Colon (tissue), 2 donors: ENCODE results near the gene SUPT3H.
"Not testable (repeated sequence)": the region's sequence is repeated elsewhere in the genome, so short reads cannot be mapped to it uniquely, and the experiment has no call there.

ENCODE experiments used
- FAIRE-seq: peaks from 2 replicates; lab custom pipeline; 2012; peaks lifted over from hg19 to GRCh38; lab: Jason Lieb, UNC
- donor health status: control.
- donor health status: control.

The SUPT3H gene

GRCh38 chr6:44942798-44943197, 434.9 kb downstream of the SUPT3H start:
- peak; percentile 62 for FAIRE-seq

GRCh38 chr6:44942201-44942600, 435.5 kb downstream of the SUPT3H start:
- FAIRE-seq = no peak

GRCh38 chr6:44940367-44940766, 437.4 kb downstream of the SUPT3H start:
- FAIRE-seq = no peak

GRCh38 chr6:44935693-44936300, 441.9 kb downstream of the SUPT3H start:
- no peak for FAIRE-seq

DNA sequence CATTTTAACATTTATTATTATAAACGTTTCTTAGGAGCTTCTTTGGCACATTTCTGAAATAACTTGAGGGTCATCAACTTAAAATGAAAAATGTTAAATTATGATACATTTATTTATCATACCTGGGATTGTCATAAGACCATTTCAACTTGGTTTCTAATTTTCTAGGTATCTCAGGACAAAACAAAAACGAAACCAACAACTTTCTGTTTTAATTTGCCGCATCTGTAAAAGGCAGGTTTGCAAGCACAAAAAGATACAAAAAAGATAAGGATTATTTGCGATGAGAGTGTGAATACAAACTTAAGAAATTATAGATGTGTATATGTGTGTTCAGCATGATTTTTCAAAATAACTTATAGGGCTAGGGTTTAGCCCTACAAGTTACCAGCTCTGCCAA, 444.6 kb downstream of the SUPT3H start:
- no peak for FAIRE-seq

DNA sequence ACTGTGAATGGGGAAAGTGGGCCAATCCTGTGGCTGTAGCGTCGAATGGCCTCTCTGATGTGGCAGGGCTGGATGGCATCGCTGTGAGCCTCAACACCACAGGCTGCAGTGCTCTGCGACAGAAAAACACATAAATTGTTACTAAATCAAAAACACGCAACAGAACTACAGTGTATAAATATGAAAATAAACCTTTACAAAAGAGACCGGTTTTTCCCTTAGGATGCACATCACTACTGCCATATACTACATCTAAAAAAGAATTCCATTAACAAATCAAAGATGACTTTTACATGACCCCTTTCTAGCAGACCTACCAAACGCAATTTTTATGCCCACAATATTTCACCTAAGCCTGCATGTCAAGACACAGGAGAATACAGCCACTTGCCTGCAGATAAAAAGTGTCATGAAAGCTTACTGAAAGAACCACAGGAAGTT, 445.1 kb downstream of the SUPT3H start:
- FAIRE-seq = no peak

DNA sequence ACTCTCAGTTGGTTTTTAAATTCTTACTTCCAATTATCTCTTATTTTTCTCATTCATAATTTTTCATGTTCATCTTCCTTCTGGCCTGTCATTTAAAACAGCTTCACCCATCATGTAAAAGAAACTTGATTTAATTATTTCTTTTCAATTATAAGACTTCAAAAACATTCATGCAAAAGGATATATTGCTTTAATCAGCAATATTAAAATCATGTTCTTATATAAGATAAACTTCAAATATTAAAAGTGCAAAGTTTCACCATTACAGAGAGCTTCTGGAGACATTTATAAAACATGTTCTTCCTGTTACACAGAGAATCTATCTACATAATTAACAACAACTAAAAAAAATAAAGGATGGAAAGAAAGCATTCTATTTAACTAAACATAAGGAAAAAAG, 446.3 kb downstream of the SUPT3H start:
- no peak for FAIRE-seq

DNA sequence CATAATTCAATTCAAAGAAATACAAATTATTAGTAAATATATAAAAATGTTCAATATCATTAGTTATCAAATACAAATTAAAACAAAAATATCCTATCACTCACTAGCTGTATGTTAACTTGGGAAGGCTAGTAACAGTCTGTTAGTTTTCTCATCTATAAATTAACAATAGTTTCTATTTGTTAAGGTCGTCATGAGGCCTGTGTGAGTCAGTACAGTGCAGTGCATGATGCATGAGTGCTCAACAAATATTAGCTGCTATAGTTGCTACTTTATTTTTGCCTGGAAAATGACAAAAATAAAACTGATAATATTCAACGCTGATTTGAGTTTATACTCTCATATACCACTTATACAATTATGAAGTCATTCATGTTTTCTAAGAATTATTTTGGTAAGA, 451.2 kb downstream of the SUPT3H start:
- no peak for FAIRE-seq

DNA sequence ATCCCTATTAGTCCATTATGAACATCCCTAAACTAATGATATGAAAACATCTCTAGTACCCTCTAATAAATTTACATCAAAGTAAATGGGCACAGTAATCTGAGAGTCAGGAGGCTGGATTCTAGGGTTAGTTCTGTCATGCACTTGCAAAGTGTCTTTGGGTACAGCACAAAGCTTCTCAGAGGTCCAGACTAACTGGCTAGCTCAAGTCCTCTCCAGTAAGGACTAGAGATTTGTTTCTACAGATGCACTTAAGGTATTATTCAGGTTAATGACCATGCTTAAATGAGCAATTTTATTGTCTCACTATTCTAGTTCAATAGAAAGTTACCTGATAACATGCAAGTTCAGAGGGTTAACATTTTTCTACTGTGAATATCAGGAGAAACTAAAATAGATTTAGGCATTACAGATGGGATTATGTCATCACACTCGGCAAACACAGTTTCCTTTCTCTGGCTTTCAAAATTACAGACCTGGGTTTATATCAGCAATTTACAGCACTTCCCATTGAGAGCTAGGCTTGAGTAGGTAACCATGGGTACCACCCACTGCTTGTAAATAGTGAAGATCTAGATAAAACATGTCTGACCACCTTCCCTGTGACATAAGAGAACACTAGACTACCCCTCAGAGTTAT, 452.5 kb downstream of the SUPT3H start:
- no peak for FAIRE-seq

DNA sequence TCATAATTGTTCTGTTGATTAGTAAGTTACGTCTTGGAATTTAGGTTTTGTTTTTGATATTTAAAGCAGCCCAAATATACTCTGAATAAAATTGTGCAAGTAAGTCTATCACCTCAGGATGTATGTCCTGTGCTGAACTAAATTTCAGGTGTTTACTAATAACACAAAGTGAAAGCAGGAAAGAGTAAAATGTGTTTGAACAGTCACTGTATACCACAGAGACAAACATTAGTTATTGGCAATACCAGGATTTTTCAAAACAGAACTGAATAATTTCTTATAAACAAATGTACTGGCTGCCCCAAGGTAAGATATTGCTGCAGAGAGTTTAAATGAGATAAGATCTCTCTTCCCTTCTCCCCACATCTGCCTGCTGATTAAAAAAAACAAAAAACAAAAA, 454.3 kb downstream of the SUPT3H start:
- no peak for FAIRE-seq

DNA sequence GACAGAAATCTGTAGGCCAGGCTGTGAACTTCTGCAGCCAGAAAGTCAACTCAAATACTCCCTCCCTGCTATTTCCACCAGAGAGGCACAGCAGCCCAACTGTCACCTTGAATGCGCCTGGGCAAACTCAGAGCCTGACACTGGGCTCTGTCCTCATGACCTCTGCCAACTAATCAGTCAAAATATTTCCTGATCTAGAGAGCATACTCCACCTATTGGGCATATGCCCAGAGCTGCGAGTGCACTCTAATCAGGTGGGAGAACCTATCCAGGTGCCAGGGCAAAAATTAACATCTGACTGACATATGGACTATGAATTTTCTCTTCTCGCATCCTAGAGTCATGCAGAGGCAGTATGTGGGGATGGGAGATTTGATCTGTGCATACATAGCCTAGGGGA, 455.9 kb downstream of the SUPT3H start:
- FAIRE-seq = no peak

DNA sequence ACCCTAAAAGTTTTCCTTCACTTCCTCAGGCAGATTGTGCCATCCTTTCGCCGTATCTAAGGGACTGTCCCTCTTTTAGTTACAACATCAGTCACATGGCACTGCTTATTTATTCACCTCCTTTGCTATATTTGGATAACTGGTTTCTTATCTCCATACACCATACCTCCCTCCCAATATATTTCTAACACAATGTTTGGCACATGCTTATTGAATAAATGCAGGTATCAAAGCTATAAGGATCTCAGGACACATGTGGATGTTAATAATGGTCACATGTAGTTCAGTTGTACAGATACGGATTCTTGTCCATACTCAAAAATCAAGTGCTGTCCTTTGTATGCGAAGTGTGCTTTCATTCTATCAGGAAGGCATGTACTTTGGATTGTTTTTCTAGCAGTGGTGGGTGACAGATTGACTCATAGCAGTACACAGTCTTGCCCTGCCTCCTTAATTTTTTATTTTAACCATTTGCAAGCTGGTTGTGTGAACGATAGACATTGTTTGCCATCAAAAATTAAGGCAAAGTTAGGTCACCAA, 456.7 kb downstream of the SUPT3H start:
- FAIRE-seq = no peak

GRCh38 chr6:44918671-44919296, 458.9 kb downstream of the SUPT3H start:
- no peak for FAIRE-seq

DNA sequence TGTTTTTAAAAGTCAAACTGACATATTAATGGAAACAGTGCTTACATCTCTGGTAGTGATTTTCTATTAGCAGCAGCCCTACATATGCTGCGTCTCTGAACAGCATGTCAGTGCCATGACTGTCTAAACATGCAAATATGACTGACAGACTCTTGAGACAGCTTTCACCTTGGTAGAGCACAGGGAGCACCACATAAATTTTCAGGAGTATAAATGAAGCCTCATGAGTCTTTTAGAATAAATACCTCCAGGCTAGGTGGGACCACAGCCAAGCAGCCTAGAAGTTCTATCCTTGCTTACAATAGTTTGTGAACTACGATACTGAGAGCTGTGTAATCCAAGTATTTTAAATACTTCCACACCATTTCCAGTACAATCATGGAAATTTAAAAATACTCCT, 460.3 kb downstream of the SUPT3H start:
- no peak for FAIRE-seq

- FAIRE-seq = no peak
Measured at GRCh38 chr6:44915111-44915510, 462.6 kb downstream of the SUPT3H start.

- FAIRE-seq = no peak
Measured at GRCh38 chr6:44914141-44914540, 463.6 kb downstream of the SUPT3H start.

DNA sequence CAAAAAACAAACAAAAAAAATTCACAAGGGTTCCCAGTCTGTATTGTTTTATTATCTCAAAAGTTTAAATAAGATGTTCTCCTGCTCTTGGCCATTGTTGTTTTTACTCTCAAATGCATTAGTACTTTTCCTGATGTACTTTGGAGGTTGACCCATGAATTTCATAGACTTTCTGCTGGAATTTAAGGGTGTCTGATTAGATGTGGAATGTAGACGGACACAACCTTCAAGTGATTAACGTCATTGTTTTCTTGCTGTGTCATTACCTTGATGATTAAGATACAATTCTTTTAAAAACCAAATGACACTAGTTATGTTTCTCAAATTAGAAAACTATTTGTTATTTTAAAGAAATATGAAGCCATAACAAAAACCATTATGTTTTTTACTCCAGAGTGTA, 471.0 kb downstream of the SUPT3H start:
- no peak for FAIRE-seq

GRCh38 chr6:44900358-44900757, 477.4 kb downstream of the SUPT3H start:
- not testable (repeated sequence) for FAIRE-seq

DNA sequence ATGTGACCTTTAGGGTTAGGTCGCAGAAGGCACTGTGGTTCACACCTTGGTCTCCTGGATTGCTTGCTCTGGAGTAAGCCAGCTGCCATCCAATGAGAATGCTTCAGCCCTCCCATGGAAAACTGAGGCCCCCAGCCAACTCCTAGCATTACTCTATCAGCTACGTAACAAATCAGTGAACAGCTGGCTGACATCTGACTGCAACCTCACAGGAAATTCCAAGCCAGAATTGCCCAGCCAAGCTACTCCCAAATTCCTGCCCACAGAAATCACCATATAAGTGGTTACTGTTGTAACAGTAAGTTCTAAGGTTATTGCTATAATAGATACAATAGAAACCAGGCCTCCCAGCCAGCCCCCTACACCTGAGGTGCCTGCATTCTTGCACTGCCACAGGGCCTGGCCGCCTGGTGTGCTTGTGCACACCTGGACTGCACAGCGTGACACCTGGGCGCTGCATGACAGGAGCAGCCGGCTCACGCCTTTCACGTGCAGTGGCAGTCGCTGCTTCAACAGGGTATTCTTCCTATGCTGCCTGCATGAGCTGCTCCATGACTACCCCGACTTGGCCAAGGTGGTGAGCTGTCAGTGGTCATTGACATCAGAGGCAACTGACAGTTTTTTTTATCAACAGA, 479.3 kb downstream of the SUPT3H start:
- FAIRE-seq = no peak

DNA sequence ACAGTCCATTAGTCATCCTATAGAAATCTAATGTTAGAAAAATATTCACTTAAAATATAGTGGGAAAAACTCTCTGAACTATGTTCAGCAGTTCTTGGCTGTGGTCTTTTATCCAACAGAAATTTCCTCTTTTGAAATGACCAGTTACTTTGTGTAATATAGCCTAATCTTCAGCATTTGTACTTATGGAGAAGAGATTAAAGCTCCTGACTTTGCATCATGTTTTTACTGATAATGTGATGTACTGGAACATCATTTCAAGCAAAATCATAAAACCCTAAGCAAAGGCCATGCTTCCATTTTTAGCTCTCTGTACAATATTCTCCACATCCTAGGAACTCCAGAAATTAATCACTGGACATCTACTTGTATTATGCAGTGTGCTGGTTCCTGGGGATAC, 480.4 kb downstream of the SUPT3H start:
- no peak for FAIRE-seq

- FAIRE-seq = no peak
Measured at GRCh38 chr6:44896701-44897100, 481.0 kb downstream of the SUPT3H start.

GRCh38 chr6:44892579-44892978, 485.2 kb downstream of the SUPT3H start:
- FAIRE-seq = no peak

- FAIRE-seq = not testable (repeated sequence)
Measured at GRCh38 chr6:44879071-44879470, 498.7 kb downstream of the SUPT3H start.
